ENCODE measurements around the gene AREL1. TPM values are rescaled to one million over a fixed set of nuclear protein-coding genes. Genes with fewer than 3 reads are reported as not detected.

AREL1 gene
- total and polyA plus RNA-seq, 2 donors (not counting 3 experiments of a cell fraction or from before 2014, with no cell fraction given), result 46.4 to 67.2 TPM

DNA sequence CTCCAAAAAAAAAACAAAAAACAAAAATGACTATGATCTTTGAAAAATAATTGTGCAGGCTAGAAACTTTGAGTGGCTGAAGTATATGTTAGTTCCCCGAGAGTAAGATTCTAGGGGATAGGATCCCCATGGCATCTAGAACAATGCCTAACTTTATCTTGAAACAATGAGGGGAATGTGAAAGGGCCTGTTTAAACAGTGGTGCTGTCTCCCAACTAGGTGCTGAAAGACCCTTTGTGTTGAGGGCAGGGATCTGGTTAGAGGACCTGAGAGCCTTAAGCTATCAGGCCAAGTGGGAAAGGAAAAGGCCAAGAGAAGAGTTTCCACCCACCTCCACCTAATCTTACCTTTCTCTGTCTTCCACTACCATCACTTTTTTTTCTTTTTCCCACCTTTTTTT is 43.4 kb upstream of the AREL1 start:
- Histone ChIP-seq H3K4me3 (replicated peaks in 1 of 3; ENCODE audit: insufficient read depth in 1 of 3, low read depth in 1 of 3, low read length in 3 of 3) (no peak overlapping the region), H3K4me1 (ENCODE audit: control insufficient read depth, extremely low read depth, insufficient read depth, low read length) (no peaks in the 10 kb centered on the region), H3K27me3 (ENCODE audit: control insufficient read depth in 2 of 2, insufficient read depth in 2 of 2, low read length in 2 of 2) (no peaks in the 10 kb centered on the region), H3K27ac (ENCODE audit: insufficient read depth, low read depth, low read length) (no peak overlapping the region), H3K4me2 (ENCODE audit: insufficient read depth, low read length) (no peak overlapping the region), H3K9ac (replicated peaks; ENCODE audit: extremely low read depth, insufficient read depth, low read length) (no peak overlapping the region), H3K36me3 (ENCODE audit: control insufficient read depth in 2 of 2, extremely low read depth in 1 of 2, insufficient read depth in 2 of 2, low read length in 2 of 2) (no peaks in the 10 kb centered on the region), H3K9me3 (replicated peaks; ENCODE audit: control insufficient read depth, insufficient read depth, low read length) (no peaks in the 10 kb centered on the region), H3K9me1 (replicated peaks; ENCODE audit: control insufficient read depth, extremely low read depth, insufficient read depth, low read length) (no peaks in the 10 kb centered on the region), H2AFZ (ENCODE audit: low read depth, low read length) (no peak overlapping the region), H3K79me2 (ENCODE audit: control insufficient read depth, insufficient read depth, low read length) (no peaks in the 10 kb centered on the region), H4K20me1 (replicated peaks; ENCODE audit: control insufficient read depth, extremely low read depth, insufficient read depth, low read length) (no peaks in the 10 kb centered on the region)
- intact Hi-C loops (cut with micrococcal nuclease), result no loop called here
- DNase-seq (ENCODE audit: low read depth, low spot score) (no peak), FAIRE-seq (no peak)
- ChIA-PET CTCF (interaction anchor here (0.9 kb wide), 1 partner anchor 48 kb away, joined by 4 read pairs; no protein-coding TSS in a partner anchor), POLR2A (no interaction called here)
- no TSS peak for BruUV-seq (replicated peaks)
- dilution Hi-C loops (cut with MboI; ENCODE audit: extremely low pct_ligation_motif_present, low sequenced_read_pairs), result no loop called here
- TF ChIP-seq MYC (IDR thresholded peaks at IDR 0.05; ENCODE audit: low read depth, low read length), result no peak
- TF ChIP-seq POLR2AphosphoS5 (IDR thresholded peaks at IDR 0.05; ENCODE audit: insufficient read depth, low read depth, low read length), result no peak
- TF ChIP-seq FOS (IDR thresholded peaks at IDR 0.05; ENCODE audit: borderline replicate concordance, insufficient read depth, low read length), result no peak
- TF ChIP-seq GATA2 (IDR thresholded peaks at IDR 0.05; ENCODE audit: insufficient read depth, insufficient read length, low read depth, low read length), result no peak
- no peak for TF ChIP-seq CTCF (IDR thresholded peaks at IDR 0.05; ENCODE audit: extremely low read depth in 1 of 2, insufficient read depth in 1 of 2, low read depth in 1 of 2, low read length in 2 of 2)
- TF ChIP-seq POLR2A (IDR thresholded peaks at IDR 0.05; ENCODE audit: low read depth, low read length), result no peak
- TF ChIP-seq MAX (IDR thresholded peaks at IDR 0.05; ENCODE audit: insufficient read depth, insufficient read length), result no peak
- TF ChIP-seq EZH2 (IDR thresholded peaks at IDR 0.05; ENCODE audit: borderline replicate concordance, low read depth, low read length, severe bottlenecking), result no peak
- TF ChIP-seq JUN (IDR thresholded peaks at IDR 0.05; ENCODE audit: borderline replicate concordance, insufficient read depth, insufficient read length, low read depth), result no peak
